Measurements from ENCODE around the gene MTUS2.
"Not testable (repeated sequence)": the region's sequence is repeated elsewhere in the genome, so short reads cannot be mapped to it uniquely, and the experiment has no call there.

The MTUS2 gene

DNA sequence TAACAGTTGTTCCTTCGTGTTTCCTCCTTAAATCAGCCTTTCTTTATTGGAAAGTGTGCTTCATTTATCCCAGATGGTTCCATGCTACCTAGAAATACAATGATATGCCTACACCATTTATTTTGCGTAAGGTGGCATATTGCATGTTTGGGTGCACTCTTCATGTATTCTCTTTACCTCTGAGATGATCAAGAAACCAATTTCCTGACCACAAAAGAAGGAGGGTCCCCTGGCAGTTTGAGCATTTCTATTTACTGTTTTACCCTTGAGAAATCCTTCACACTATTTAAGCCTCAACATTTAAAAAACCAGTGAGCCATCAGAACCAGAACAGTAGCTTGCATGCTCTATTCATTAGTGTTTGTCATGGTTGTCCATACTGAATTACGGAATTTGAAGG, 354.0 kb downstream of the MTUS2 start:
- DNase-seq = no peak

DNA sequence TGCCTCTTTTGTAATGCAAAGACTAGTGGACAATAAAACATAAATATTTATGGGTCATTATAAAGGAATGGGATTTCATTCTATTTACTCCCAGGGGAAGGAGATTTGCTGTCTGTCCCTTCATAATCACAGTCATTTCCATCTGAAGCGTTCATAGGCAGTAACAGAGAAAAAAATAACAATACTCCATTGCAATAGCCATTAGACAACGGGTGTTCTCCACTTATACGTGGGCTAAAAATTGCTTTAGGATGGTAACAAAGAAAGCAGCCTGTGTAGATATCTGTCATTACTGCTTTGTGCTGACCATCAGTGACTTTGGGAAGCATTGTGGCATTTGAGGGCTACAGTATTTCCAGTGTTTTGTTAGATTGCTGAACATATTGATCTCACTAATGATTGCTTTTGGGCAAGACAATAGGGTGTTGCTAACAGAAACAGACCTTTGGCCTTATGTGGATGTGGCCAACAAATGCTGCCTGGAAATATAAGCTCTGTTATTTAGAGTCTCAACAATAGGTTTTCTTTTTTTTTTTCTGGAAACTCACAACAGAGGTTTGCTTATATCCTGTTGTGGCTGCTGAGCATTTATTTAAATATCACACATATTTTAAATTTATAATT, 355.2 kb downstream of the MTUS2 start:
- DNase-seq = no peak

DNA sequence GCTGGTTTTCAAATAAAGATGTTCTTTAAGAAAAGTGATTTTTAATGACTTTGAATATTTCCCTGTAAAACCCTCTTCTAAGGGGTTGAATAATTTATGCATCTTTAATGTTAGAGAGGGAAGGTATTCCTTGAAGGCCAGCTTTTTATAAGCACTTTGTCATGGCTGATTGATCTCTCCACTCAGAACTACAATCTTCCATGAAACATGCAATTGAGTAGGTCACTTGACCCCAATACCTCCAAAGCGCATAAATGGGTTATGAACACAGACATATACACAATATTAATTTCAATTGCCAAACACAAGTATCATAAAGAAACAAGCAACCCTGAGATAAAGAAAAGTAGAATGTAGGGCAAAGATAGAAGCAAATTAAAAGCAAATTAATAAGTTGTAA, 359.9 kb downstream of the MTUS2 start:
- no peak for DNase-seq

GRCh38 chr13:29182216-29182615, 362.1 kb downstream of the MTUS2 start:
- DNase-seq = no peak

DNA sequence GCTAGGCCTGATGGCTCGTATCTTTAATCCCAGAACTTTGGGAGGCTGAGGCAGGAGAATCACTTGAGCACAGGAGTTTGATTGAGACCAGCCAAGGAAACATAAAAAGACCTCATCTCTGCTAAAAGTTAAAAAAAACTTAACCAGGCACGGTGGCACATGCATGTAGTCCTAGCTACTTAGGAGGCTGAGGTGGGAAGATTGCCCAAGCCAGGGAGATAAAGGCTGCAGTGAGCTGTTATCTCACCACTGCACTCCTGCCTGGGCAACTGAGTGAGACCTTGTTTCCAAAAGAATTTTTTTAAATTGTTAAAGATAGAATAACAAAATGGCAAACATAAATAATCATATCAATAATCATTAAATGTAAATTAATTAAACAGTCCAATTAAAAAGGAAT, 365.8 kb downstream of the MTUS2 start:
- no peak for DNase-seq

DNA sequence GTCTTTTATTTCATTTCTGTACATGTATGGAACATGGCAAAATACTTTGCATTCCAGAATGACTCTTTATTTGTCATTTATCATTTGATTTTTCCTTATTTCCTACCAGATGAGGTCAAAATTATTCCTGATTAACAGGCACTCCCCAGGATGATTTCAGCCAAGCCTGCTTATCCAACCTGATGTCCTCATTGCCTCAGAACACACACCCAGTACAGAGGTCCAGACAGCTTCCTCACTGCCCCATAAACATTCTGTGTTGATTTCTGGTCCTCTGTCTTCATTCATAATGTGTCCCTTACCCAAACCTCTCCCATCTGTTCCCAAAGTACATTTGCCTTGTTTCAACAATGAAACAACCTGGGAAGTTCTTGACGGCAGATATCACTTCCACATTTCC, 367.4 kb downstream of the MTUS2 start:
- no peak for DNase-seq

DNA sequence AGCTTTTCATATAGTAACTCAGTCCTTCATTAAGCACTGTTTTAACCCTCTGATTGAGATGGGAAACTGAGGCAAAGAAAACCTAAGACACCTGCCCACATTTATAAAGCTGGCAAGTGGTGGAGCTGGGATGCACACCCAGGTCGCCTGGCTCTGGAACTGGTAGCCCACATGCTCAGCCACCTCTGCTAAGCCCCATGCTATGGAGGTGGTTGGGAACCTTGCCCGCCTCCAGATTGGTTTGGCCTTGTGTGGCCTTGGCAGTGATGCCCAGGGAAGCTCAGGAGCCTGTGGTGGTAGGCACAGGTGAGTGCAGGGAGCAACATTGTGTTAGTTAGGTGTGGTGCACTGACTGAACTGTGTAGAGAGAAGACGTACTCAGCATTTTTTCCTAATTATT, 370.2 kb downstream of the MTUS2 start:
- DNase-seq = no peak

DNA sequence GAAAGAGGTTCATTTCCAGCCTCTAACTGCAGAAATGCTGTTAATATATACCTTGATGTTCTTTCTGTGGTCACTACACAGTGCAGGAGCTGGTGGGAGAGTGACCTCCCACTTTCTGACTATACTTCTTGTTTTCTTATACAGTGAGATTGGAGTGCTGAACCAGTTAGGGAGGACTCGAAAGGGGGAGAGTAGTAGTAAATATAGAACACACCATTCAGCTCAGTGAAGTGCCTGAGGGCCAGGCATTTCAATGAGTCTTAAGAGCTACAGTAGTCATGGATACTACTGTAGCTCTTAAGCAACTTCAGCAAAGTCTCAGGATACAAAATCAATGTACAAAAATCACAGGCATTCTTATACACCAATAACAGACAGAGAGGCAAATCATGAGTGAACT, 372.9 kb downstream of the MTUS2 start:
- DNase-seq = no peak

DNA sequence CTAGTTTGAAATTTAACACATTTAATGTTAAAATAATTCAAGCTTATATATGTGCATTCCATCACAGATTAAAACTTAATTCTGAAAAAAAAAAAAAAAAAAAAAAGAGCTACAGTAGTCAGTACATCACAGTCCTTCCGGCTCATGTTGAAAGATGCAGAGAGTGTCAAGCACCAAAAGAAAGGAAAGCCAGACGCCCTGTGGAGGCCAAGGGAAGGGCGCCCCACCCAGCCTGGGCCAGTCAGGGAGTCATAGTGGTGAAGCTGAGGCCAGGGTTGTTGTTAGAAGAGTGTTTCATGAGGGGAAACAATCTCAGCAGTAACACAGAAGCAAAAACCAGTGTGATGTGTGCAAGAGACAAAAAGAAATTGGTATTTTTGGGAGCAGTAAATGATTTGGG, 375.3 kb downstream of the MTUS2 start:
- no peak for DNase-seq

DNA sequence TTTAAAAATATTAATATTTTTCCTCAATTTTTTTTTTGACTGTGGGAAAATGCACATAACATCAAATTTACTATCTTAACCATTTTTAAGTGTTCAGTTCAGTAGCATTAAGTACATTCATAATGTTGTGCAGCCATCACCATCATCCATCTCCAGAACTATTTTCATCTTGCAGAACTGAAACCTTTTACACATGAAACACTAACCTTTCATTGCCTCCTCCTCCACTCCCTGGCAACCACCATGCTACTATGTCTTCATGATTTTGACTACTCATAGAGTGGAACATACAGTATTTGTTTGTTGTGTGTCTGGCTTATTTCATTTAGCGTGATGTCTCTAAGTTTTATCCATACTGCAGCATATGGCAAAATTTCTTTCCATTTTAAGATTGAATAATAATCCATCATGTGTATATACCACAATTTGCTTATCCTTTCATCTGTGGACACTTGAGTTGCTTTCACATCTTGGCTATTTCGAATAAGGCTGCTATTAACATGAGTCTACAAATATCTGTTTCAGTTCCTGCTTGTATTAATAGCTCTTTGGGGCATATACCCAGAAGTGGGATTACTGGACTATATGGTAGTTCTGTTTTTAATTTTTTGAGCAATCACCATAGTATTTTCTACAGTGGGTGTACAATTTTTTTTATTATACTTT, 376.4 kb downstream of the MTUS2 start:
- no peak for DNase-seq

DNA sequence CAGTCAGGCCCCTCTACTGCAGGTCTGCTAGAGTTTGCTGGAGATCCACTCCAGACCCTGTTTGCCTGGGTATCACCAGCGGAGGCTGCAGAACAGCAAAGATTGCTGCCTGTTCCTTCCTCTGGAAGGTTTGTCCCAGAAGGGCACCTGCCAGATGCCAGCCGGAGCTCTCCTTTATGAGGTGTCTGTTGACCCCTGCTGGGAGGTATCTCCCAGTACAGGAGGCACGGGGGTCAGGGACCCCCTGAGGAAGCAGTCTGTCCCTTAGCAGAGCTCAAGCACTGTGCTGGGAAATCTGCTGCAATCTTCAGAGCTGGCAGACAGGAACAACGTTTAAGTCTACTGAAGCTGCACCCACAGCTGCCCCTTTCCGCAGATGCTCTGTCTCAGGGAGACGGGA, 382.6 kb downstream of the MTUS2 start:
- DNase-seq = not testable (repeated sequence)

DNA sequence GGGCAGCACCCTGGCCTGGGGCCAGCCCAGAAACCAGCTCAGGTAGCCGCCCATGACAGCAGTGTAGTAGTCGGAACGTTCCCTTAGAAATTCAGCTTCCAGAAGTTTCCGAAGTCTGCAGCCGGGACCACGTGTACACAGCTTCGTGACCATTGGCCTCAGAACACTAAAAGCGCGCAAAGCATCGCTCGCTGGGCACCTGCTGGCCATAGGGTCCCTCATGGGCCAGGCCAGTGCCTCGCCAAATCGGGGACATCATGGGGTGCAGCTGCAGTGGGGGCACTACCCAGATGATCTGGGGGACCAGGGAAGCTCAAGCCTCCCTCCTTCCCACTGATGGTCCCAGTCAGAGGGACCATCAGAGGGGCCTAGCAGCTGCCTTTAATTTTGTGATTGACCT, 384.5 kb downstream of the MTUS2 start:
- no peak for DNase-seq

- DNase-seq = no peak
Observed at GRCh38 chr13:29210676-29211075, 390.5 kb downstream of the MTUS2 start.

GRCh38 chr13:29211162-29211561, 391.0 kb downstream of the MTUS2 start:
- not testable (repeated sequence) for DNase-seq

- no peak for DNase-seq
Observed at GRCh38 chr13:29222458-29222857, 402.3 kb downstream of the MTUS2 start.

DNA sequence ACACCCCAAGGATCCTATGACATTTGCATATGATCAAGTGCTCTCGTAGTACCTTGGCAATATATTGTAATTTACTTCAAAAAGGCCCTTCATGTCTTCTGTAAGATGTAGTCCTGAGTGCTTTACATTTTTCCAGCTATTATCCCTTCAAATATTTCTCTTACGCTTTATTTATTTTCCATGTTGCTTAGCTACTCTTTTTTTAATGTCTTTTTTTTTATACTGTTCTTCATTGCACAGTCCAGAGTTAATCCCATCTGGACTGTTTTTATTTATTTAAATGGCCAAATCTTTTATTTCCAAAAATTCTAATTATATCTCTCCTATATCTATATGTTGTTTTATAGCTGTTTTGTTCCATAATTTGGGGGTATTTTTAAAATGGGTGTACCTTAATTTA, 404.1 kb downstream of the MTUS2 start:
- DNase-seq = no peak

- DNase-seq = no peak
Observed at GRCh38 chr13:29227576-29227975, 407.4 kb downstream of the MTUS2 start.

- DNase-seq = no peak
Observed at GRCh38 chr13:29230299-29230845, 410.2 kb downstream of the MTUS2 start.

GRCh38 chr13:29239653-29240525, 419.8 kb downstream of the MTUS2 start:
- DNase-seq = no peak

DNA sequence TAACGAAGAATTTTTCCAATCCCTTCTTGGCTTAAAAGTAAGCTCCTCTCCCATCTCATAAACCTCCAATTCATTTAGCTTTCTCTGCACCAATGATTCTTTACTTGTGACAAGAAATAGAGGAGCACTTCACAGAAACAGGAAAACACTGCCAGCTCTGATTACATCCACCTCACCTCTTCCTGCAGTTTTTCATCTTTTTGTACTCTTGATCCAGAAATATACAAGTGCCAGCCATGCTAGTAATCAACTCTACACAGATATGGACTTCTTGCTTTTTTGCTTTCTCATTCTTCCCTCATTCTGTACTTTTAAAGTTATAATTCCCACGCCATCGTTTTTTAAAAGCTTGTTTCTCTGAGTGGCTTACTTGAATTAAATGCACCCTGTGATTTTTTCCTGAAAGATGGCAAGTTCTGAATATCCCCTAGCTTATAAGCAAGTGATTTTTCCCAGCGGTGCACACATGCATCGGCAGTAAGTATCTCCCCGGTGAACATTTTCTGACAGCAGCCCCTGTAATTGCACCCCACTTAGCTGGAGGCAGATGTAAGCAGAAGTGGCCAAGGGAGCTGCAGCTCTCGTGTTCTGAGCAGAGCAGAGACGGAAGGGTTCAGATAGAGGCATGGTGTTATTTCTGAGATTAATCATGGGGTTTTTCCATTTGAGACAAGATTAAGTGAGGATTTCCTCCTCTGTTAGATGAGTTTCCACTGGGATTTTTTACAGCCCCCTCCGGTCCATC, 434.7 kb downstream of the MTUS2 start:
- no peak for DNase-seq

DNA sequence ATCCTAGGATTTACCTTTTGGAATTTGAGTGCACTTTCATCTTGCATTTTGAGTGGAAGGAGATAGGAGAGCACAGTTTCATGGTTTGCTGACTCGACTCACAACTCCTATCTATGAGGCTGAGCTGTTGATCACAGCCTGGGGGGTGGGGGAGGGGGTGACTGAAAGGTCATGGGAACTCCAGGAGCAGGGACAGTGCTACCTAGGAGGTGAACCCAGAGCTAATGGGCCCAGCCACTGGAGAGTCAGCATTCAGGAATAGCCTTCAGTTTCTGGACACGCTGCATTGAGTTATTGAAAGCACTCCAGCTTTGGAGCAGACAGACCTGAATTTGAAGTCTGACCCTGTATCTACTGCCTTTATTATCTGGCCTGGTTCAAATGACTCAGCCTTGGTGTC, 435.4 kb downstream of the MTUS2 start:
- no peak for DNase-seq

GRCh38 chr13:29260684-29261083, 440.5 kb downstream of the MTUS2 start:
- no peak for DNase-seq

- DNase-seq = no peak
Observed at GRCh38 chr13:29266261-29266660, 446.1 kb downstream of the MTUS2 start.

Data from NCI-H2171 (cell line).